HG02938 (cell line): ENCODE data around the gene CRKL.
"Not testable (repeated sequence)": the region's sequence is repeated elsewhere in the genome, so short reads cannot be mapped to it uniquely, and the experiment has no call there.

Source experiments
- ATAC-seq: cut with Tn5 transposase; IDR thresholded peaks from one replicate; pipeline ENCODE4 v1.9.1; 2021; ENCODE audit warnings: mild to moderate bottlenecking, moderate library complexity; ENCODE audit not compliant: unreplicated experiment

The CRKL gene

GRCh38 chr22:20931126-20931654 lies 14.0 kb downstream of the CRKL start:
- ATAC-seq, result no peak

DNA sequence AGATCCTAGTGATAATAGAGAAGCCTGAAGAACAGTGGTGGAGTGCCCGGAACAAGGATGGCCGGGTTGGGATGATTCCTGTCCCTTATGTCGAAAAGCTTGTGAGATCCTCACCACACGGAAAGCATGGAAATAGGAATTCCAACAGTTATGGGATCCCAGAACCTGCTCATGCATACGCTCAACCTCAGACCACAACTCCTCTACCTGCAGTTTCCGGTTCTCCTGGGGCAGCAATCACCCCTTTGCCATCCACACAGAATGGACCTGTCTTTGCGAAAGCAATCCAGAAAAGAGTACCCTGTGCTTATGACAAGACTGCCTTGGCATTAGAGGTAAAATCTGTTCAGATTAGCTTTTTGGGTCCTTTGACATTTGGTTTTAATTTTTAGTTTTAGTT lies 16.7 kb downstream of the CRKL start:
- no peak for ATAC-seq

- not testable (repeated sequence) for ATAC-seq
Measured at GRCh38 chr22:20935049-20935448, 17.8 kb downstream of the CRKL start.

DNA sequence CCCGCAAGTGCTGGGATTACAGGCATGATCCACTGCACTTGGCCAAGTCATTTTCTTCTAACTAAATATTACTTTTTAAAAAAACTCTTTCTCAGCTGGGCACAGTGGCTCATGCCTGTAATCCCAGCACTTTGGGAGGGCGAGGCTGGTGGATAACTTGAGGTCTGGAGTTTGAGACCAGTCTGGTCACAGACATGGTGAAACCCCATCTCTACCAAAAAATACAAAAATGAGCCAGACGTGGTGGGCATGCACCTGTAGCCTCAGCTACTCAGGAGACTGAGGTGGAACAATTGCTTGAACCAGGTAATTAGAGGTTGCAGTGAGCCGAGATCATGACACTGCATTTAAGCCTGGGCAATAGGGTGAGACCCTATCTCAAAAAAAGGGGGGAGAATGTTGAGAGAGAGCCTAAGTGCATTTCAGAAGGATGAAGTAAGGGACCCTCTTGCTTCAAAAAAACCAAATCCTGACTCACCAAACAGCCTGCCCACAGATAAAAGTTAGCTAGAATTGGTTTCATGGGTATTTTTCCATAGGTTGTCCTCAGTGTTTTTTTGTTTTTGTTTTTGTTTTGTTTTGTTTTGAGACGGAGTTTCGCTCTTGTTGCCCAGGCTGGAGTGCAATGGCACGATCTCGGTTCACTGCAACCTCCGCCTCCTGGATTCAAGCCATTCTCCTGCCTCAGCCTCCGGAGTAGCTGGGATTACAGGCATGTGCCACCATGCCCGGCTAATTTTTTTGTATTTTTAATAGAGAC lies 18.8 kb downstream of the CRKL start:
- not testable (repeated sequence) for ATAC-seq

DNA sequence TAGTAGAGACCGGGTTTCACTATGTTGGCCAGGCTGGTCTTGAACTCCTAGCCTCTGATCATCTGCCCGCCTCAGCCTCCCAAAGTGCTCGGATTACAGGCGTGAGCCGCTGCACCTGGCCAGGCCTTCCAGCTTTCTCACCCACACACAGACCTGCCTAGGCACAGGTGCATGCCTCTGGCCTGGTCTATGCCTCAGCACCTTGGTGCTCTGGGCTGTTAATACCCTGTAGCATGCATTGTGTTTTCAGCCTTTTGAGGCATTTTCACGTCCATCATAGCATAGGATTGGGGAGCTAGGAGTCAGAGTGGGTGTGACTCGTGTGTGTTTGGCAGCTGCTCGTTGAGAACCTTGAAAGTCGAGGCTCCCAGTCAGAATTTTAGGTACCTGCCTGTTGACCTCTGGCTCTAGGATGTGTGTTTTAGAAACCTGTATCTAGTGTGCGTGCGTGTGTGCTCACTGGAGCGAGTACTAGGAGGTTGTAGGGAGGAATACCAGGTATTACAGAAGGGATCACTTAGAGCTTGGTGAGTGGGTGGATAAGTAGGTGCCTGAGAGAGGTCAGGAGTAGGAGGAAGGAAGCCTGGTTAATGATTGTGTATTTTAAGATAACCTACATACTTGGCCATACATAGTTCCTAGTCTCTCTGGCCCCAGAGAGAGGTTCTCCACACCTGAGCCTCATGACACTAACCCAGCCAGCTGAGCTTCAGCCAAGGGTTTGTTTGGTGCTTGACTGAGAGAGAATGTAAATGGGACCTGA lies 20.0 kb downstream of the CRKL start:
- no peak for ATAC-seq

DNA sequence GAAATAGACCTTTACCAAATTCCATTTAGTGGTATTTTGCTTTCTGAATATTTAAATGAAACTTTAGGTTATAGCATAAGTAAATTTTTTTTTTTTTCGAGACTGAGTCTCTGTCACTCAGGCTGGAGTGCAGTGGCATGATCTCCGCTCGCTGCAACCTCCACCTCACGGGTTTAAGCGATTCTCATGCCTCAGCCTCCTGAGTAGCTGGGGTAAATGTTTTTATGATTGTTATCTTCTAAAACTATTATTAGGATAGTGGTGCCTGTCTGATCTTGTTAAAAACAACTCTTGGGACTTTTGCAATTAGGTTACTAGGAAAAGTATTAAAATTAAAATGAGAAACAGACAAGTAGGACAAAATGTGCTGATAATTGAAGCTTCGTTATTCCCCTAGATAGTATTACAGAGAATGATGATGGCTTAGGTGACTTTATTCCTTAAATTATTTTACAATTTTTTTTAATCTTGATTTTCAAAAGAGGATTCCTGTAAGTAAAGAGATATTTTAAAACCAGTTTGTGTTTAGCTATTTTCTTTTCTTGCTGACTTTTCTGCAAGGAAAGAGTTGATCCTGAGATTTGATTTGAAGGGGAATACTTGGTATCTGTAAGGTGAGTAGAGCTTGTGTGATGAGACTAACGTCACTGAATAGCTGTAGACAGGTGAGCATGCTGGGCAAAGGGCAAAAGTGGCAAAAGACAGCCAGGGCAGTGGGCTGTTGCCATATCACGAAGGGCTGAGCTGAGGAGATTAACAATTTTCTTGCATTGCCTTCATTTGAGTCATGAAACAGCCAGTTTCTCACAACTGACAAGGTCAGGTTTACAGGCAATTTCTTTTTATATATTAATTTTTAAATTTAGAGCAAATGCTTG lies 20.8 kb downstream of the CRKL start:
- no peak for ATAC-seq

DNA sequence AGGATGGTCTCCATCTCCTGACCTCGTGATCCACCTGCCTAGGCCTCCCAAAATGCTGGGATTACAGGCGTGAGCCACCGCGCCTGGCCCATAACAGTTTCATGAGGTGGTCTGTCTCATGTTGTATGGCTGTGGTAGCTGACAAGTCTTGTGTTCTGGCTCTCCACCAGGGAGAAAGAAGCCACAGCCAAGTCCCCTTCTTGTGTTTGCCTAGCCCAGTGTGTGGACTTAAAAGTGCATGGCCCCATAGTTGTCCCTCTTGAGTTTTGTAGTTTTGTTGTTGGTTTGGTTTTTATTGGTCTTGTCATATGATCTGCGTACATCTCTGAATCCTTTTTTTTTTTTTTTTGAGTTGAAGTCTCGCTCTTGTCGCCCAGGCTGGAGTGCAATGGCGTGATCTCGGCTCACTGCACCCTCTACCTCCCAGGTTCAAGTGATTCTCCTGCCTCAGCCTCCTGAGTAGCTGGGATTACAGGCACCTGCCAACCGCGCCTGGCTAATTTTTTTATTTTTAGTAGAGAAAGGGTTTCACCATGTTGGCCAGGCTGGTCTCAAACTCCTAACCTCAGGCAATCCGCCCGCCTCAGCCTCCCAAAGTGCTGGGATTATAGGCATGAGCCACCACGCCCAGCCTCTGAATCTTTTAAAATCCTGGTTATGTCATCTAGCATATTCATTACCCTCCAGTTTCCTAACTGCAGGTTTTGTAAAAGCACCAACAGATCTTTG lies 22.4 kb downstream of the CRKL start:
- ATAC-seq, result not testable (repeated sequence)

DNA sequence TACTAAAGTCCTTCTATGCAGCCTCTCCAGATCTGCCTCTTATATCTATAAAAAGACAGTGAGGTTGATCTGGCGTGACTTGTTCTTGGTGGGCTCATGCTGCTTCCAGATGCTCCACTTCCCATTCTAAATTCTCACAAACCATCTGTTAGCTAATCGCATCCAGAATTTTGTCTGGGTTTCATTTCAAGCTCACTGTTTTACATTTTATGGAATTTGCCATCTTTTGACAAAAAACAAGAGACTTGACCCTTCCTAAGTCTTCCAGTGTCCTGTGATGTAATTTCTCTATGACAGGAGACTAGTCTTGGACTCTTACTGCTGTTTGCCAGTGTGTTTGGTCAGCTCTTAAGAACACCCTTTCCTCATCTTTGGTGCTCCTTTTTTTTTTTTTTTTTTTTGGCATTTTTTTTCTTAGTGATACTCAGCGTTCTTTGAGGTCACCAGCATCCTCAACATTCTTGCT lies 23.0 kb downstream of the CRKL start:
- no peak for ATAC-seq

DNA sequence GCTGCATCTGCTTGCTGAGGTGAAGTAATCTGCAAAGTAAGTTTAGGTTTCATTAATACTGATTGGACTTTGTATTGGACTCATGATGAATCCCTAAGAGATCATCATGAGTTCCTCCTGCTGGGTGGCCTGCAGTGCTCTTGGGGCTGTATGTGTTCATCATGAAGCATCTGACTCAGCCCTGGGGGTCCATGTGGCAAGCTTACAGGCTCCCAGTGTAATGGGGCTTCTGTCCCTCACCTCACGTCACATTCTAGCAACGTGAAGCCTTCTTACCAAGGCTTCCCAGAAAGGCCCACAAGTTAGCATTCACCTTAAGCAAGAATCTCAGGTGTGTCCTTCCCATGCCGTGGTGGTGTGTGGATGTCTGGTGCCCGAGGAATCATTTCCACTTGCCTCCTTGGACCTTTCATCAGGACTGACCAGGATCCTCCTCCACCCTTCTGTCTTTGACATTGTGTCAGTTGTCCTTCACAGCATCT lies 23.7 kb downstream of the CRKL start:
- no peak for ATAC-seq

GRCh38 chr22:20942203-20942902 lies 25.1 kb downstream of the CRKL start:
- ATAC-seq, result not testable (repeated sequence)

- ATAC-seq, result no peak
Measured at GRCh38 chr22:20943104-20943933, 26.1 kb downstream of the CRKL start.

DNA sequence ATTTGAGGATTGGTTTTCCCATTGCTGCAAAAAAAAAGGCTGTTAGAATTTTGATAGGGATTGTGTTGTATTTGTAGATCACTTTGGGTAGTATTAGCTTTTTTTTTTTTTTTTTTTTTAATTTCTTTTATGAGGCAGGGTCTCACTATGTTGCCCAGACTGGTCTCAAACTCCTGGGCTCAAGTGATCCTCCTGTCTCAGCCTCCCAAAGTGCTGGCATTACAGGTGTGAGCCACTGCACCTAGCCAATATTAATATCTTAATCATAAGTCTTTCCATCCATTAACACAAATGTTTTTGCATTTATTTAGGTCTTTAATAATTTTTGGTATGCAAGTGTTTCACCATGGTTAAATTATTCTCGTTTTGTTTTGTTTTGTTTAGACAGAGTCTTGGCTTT lies 26.8 kb downstream of the CRKL start:
- ATAC-seq, result no peak

DNA sequence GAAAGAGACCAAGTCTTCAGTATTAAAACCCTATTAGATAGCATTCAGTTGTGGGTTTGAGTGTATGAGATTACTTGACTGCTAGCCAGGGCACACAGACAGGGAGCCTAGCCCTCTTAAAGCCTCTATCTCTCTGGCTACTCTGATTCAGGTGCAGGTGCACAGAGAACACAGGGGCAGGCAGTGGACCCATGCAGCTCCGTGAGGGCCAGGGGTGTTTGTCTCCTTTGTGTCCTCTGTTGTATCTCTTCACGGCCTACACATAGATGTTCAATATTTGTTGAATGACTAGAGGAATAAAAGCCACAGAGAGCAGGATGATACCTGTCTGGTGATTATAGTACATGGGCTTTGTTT lies 28.3 kb downstream of the CRKL start:
- ATAC-seq, result no peak

DNA sequence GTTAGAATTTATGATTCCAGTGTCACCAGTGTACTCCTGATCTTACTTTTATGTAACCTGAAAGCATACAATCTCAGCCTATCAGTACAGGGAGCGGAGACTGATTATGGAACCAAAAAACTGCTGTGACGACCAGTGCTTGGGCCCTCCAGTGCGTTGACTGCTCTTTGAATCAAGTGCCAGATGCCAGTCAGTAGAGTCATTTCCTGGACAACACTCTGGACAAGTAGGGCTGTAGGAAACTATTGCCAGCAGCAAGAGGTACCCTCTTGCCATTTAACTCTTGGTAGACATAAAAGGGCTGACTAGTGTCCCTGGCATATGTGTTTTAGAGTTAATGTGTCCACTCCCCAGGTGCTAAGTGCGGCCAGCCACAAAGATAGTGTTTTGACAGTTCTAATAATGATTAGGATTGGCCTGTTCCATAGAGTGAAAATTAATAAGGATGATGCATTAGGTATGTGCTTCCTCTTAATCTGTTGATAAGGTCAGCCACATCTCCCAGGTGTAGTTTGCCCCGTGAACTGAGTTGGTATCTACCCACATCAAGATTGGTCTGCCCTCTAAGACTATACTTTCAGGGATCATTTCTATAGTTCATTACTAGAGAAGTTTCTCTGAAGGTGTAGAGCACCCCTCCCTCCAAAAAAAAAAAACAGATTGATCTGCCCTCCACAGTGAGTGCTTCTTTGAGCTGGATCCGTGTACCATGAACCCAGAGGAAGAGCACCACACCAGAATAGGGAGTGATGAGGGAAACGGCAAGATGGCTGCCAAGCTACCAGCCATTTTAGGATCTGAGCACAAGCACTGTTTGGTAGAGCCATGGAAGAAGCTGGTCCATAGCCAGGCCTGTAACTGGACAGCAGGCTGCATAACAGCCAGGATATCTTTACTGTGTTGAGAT lies 29.1 kb downstream of the CRKL start:
- ATAC-seq, result no peak

DNA sequence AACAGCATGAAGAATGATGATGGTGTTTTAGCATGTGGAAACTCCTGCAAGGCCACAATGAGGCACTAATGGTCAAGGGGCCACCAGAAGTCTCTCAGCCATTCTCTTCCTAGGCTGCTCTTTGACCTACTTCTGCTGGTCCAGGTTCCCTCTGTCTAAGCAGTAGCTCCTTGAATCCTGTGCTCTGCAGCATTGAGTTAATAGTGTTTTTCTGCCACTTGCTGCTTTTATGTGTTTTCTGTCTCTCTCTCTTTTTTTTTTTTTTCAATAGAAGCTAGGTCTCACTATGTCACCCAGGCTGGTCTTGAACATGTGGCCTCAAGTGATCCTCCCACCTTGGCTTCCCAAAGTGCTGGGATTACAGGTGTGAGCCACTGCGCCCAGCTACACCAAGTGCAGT lies 29.8 kb downstream of the CRKL start:
- ATAC-seq, result no peak

DNA sequence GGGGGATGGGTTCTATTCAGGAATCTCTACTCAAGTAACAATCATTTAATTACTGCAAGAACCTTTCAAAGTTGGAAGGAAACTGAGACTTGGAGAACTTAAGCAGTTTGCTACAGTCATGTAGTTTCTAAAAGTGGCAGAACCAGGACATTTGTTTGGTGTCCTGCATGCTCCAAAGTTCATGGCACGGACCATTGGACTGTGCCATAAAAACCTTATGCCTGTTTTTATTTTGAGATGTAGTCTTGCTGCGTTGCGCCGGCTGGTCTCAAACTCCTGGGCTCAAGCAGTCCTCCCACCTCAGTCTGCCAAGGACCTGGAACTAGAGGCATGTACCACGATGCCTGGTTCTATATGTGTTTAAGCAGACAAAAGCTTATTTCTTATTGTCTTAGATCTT lies 31.2 kb downstream of the CRKL start:
- ATAC-seq, result no peak

GRCh38 chr22:20948989-20949388 lies 31.8 kb downstream of the CRKL start:
- no peak for ATAC-seq

DNA sequence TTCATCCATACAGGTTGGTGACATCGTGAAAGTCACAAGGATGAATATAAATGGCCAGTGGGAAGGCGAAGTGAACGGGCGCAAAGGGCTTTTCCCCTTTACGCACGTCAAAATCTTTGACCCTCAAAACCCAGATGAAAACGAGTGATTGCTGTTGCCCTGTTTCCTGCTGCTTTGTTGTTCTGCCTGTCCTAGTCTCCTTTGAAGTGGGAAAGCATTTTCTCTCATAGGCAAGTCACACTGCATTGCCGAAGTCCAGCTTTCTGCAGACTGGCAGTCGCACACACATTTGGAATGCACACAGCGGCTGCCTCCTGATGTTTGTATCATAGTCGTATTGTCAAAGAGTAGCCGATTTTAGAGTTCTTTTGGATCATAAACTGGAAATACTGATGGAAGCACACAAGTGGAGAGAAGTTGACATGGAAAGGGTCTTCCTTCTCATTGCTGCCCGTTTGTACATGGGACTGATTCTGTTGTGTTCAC lies 32.5 kb downstream of the CRKL start:
- ATAC-seq, result no peak
